Activated T-helper 9 cell treated with anti-CD3 and anti-CD28 coated beads, Interleukin-2, amount 50 U/mL, for 16 hours (primary cell): ENCODE data around the gene GPR151.

Experiments
- DNase-seq: peaks from one replicate; pipeline ENCODE4 v3.0.0-alpha.2; 2020; ENCODE audit warnings: low read depth

Gene GPR151

DNA sequence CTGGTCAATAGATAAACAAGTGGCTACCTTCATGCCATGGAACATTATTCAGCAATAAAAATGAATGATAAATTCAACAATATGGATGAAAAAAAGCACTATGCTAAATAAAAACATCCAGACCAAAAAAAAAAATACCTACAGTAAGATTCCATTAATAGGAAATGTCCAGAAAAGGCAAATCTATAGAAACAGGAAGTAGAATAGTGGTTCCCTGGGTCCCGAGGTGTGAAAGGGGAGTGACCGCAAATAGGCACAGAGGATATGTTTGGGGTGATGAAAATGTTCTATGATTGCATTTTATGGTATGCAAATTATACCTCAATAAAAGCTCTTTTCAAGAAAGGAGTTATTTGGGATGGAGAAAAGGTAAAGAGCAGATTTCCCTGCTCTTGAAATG, 3.6 kb upstream of the GPR151 start:
- no peak for DNase-seq

DNA sequence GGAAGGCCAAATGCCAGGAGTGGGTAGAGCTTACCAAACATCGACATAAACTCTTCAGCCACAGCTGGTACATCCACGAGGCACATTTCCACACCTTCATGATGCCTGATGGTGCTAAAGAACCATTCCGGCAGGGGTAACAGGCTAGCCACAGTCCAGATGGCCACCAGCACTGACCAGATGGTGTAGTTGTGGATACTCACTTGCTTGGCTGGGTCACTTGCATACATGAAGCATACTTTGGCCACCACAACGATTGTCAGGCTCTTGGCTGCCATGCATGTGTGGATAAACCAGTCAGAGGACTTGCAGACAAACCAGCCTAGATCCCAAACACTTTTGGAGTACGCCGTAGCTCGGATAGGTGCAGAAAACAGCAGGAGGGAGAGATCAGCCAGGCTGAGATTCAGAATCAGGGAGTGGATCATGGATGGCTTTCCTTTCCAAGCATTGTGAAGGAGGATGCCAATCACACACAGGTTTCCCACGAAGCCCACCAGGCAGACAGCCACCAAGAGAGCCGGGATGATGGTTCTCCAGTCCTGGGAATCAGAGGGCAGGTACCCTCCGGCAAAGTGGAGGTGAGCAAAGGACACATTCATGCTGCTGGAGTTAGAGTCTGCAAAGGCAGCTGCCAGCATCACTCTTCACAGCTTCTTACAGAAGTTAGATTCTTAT, 378 bp downstream of the GPR151 start:
- no peak for DNase-seq

DNA sequence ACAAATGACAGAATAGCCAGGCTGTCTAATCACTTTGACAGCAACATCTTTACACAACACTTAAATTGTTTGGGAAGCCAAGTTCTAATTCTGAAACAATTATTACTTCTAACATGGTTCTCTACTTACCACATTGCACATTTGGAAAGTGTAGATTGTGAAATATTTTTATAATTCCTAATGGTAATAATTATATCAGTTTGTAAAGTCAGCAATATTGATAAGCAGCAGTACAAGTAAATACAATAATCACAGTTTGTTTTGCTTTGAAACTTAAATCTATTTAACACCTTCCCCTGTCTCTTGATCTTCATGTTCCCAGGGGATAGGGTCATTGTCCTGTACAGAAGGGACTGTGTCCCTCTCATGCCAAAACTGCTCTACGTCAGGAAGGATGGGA, 1.4 kb downstream of the GPR151 start:
- DNase-seq: no peak

DNA sequence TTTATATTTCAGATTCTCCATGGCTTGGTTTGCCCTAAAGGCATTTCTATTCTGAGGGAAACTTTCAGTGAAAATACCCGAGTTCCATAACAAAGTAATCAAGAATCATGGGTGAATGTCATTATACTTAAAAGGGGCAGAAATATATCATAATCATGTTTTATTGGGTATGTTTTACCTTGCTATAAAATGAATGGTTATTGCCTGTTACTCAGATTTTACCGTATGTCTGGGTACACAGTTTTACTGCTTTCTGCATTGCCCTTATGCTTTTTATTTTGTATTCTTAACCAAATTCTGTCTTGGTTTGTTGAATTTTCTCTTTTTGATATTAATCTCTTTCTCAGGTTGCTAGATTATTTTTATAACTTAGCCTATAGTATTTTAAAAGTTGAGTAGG, 2.5 kb downstream of the GPR151 start:
- DNase-seq: no peak

DNA sequence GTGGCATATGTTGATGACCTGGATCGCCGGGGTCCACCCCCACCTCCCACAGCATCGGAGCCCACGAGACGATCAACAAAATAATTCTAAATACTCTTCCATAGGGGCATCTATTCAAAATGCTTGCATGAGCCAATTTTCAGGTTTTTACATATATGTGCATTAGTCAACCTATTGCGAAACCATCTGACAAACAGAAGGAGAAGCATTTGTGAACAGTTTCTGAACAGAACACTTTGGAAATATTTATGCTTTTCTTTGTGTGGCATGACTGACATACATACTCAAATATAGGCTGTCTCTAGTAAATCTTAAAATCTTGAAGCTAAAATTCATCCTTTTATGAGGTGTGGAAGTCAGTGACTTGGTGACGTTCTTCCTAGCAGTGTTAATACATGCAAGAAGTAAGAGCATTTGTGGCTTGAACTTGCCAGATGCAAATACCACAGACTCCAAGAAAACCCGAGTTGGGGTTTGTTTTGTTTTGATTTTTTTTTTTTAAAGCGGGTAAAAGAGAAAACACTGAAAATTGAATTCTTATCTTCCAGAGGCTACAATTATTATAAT, 5.3 kb downstream of the GPR151 start:
- no peak for DNase-seq

DNA sequence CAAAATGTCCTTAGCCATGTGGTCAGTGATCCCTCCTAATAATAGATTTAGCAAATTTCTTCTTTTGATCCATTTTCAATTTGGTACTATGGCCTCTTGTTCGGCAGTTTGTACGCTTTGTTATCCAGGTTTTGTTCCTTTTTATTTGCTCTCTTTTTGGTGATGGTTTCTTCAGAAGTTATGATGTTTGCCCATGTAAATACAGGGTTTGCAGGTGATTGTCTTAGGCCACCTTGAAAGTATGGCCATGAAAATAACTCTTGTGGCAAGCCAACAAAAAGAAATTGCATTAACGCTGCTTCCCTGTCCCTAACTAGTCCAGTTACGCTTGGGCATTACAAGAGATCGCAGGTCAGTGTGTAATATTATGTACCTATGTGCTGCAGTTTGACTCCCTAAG, 8.6 kb downstream of the GPR151 start:
- no peak for DNase-seq

DNA sequence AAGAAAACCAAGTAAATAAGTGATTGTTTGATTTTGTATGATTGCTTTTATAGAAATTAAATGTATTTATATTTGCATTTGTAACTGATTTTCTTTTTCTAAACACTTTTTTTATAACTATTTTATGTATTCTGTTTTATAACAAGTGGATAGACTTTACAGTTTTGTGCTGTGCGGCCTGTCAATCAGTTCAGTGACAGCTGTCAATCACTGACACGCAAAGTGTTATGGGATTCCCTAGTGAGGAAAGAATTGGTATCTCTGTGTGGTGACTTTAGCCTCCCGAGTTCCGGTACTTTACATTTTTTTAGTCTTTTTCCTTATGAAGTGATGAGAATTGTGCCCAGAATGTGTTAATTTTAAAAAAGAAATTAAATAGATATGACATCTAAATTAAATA, 16.3 kb downstream of the GPR151 start:
- no peak for DNase-seq

DNA sequence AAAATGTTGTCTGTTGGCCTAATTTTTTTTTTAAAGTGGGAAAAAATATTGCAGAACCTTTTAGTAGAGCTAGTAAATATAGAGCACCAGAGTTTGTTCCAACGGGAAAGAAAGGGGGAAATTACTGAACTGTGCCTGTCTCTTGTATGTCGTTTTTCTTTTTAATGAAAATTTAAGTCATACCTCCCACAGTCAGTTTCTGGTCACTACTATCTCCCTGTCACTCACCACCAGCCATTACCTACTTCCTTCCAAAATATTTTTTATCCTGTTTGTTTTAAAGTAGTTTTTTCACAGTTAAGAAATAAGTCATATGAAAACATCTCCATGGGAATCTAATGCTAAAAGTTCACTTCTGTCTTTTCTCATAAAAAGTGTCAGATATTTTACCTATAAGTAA, 21.3 kb downstream of the GPR151 start:
- no peak for DNase-seq

DNA sequence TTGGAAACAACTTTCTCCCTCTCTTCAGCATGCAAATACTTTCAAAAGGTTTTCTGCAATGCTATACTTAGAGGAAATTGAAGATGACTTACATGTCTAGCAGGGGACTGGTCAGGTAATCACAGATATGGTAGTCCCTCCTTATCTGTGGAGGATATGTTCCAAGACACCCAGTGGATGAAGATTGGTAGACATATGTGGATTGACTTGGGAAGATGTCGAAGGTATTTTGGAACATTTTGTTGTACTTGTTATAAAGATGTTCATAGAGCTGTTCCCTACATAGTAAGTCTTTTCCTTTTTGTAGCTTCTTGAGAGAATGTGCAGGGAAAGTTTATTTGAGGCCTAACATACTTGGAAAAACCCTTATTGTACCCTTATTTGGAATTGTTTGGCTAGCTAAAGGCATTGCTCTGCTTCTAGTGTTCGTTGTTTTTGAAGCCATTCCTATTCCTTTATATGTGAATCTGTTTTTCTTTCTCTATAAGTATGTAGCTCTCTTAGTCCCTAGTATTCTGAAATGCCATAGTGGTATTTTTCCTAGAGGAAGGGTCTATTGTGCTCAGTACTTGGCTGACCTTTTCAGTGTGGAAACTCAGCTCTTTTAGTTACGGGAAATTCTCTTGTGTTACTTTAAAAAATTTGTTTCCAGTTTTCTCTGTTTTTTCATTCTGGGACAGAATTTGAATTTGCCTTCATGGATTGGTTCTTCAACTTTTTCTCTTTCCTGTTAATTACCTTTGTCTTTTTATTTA, 25.7 kb downstream of the GPR151 start:
- DNase-seq: no peak

DNA sequence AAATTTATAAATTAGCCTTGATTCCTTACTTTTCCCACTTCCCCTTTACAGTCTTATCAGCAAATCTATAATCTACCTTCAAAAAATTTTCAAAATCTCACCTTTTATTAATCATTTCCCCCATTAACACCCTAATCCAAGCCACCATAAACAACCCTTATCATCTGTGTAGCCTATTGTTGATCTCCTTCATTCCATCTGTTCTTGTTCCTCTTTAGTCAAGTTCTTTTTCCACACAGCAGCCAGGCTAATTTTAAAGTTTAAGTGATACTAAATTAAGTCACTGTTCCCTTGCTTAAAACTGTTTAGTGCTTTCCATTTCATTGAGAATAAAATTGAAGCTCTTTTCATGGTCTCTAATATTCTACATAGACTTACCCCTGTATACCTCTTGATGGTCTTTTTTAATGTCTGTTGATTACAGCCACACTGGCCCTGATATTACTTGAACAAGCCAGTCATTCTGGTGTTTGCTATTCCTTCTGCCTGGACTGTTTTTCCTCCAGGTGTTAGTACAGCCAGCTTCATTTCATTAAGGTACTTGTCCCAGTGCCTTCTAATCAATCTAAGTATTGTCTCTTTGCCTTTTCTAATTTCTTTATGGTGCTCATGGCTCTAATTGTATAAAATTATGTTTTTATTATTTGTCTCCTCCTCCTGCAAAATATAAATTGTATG, 31.1 kb downstream of the GPR151 start:
- DNase-seq: no peak

DNA sequence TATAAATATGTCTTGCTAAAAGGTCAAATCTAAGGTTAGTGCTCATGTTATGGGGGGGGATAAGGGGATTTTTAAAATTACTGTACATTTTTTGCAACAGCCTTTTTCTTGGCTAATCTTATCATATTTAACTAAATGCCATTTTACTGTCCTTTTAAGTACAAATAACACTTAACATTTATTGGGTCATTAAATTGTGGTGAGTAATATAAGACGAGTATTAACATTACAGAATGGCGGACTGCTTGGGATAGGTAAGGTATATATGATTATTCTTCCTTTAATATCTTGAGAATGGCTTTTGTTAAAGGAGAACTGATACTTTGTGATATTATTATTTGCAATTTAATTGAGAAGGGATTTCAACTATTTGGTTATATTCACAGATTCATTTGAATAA, 33.2 kb downstream of the GPR151 start:
- no peak for DNase-seq

DNA sequence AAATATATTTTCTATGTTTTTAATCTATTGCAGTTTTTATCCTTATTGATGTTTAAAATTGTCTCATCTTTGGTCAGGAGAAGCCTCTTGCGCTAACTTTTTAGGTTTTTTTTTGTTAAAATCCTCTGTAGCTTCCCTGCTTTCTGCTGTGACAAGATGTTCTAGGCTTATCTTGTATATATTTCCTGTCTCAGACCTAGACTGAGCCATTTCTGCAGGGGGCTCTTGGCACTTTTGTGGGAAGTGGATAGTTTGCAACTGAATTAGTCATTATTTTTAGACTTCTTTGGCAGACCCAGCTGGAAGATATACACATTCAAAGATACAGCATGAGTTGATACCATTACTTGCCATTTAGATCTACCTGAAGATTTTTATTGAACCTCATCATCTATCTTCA, 40.1 kb downstream of the GPR151 start:
- no peak for DNase-seq

DNA sequence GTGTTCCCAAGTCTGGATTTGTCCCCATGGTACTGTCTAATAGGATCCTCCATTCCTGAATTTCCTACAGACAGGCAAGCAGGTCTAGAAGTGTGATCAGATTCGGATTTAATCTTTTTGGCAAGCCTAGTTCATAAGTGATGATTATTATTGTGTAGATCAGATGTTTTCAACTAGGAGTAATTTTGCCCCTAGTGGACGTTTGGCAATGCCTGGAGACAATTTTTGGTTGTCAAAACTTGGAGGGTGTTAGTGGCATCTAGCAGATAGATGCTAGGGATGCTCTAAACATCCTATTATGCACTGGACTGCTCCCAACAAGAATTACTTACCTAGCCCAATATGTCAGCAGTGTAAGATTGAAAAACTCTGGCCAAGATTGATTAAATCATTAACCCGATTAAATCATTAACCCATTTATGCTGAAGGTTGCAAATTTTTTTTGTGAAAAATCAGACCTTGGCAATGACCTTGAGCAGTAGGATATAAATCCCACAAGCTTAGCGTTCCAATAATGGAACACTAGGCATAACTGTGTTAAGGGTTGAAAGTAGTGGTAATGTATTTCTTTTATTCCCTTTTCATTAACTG, 40.7 kb downstream of the GPR151 start:
- no peak for DNase-seq

DNA sequence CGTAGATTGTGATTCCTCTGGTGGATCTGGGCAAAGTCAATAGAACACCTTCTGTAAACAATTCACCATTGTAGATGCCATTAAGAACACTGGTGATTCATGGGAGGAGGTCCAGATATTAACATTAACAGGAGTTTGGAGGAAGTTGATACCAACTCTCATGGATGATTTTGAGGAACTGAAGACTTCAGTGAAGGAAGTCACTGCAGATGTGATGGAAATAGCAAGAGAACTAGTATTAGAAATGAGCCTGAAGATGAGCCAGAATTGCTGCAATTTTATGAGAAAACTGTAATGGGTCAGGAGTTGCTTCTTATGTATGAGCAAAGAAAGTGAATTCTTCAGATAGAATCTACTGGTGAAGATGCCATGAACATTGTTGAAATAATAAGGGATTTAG, 41.9 kb downstream of the GPR151 start:
- DNase-seq: no peak

DNA sequence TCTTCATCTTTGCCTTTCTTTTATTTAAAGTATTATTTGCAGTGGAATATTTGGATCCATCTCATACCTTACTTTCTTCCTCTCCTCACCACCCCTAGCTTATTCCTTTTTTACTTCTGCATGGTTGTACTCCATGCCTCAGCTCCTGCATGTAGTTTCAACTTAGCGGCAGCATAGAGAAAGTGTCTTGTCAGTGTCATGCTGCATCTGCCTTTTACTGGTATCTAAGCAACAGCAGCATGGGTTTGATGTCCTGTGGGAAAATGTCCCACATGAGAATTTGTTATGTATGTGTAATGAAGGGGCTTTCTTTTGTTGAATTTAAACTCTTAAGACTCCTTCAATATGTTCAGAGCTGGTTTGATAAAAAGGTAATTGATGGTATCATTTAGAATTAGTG, 48.2 kb downstream of the GPR151 start:
- DNase-seq: no peak

DNA sequence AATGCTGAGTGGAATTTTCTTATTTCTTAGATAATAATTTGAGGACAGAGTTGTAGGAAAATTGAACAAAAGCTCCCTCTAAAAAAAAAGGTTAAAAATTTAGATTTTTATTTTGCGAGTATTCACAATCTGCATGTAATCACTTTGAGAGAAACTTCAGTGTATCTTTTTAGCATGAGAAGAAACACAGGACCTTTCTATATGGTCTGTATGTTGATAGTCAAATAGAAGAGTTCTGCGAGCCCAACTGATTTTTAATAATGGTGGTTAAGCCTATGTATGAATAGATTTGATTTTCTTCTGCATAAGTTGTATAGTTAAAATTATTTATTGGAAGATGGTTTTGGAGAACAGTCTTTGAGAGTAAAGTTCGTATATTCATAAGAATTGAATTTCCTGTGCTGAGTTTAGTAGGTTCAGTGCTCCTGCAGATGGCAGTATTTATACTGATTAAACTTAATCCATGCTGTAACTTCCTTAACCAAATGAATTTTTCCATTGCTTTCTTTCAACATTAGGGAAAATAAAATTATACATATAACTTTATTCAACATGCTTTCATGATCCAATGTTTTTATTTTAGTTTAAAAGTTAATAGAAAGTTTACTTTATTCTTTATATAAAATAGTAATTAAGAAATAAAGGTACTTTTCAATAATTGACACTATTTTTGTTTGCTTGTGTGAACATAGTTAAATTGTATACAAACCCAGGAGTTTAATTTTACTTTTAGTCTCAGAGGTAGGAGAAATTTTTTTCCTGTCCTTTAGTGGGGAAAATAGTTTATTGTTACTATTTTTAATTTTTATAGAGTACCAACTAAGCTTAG, 49.3 kb downstream of the GPR151 start:
- no peak for DNase-seq

DNA sequence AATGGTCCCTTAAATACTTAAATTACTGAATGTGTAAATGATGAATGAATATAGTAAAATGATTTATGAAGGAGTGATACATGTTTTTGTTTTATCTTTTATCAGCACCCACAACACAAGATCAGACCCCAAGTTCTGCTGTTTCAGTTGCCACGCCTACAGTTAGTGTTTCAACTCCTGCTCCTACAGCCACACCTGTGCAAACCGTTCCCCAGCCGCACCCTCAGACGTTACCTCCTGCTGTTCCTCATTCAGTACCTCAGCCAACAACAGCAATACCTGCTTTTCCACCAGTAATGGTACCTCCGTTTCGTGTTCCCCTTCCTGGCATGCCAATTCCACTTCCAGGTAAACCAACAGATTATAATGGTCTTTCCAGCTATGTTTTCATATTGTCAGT, 52.5 kb downstream of the GPR151 start:
- no peak for DNase-seq
